IMR-90 (cell line): Measurements from ENCODE around the gene SDK1. TPM values are rescaled to one million over a fixed set of nuclear protein-coding genes. Genes with fewer than 3 reads are reported as not detected.
A peak's percentile ranks its signal among the peaks of the same experiment; 100 is the strongest.

Source experiments
- ATAC-seq: fragments of 200-7000 bp; cut with Tn5 transposase; 2 replicates; pipeline ENCODE4 v1.9.1; 2020; ENCODE audit warnings: low read depth, mild to moderate bottlenecking, moderate library complexity
- BruUV-seq: library from RNA; stranded (reverse); fragments of 400-500 nt; replicated peaks from 2 replicates; lab custom pipeline; 2021; lab: Mats Ljungman, UMichigan
- CTCF ChIA-PET: fragments of 300-600 bp; formaldehyde crosslinking; extraction: SDS; loops from one replicate; lab custom pipeline; 2021; ENCODE audit warnings: antibody characterized with exemption; lab: Yijun Ruan, JAX
- POLR2A ChIA-PET: fragments of 300-600 bp; sonication (Branson Sonifier 250); formaldehyde crosslinking; loops from one replicate; lab custom pipeline; 2022; ENCODE audit warnings: antibody characterized with exemption; ENCODE audit not compliant: unreplicated experiment; lab: Charles Lee
- DNase-seq: peaks from one replicate; pipeline ENCODE4 v3.0.0; 2013
- H2AFZ ChIP-seq: replicated peaks from 2 replicates; pipeline ENCODE3; 2013; ENCODE audit warnings: low read length, mild to moderate bottlenecking; ENCODE audit not compliant: poor library complexity
- H2AK5ac ChIP-seq: 2 replicates; pipeline ENCODE4 v1.6.1; 2013; ENCODE audit warnings: low read depth, low read length, inconsistent platforms
- H2AK9ac ChIP-seq: replicated peaks from 2 replicates; pipeline ENCODE3; 2013; ENCODE audit warnings: mild to moderate bottlenecking, low read depth, low read length, moderate library complexity; ENCODE audit not compliant: poor library complexity
- H2BK120ac ChIP-seq: 2 replicates; pipeline ENCODE4 v1.6.1; 2013; ENCODE audit warnings: low read depth, low read length, inconsistent platforms
- H2BK15ac ChIP-seq: 3 replicates; pipeline ENCODE4 v1.6.1; 2013; ENCODE audit warnings: low read depth, low read length, inconsistent platforms
- H2BK20ac ChIP-seq: 2 replicates; pipeline ENCODE4 v1.6.1; 2013; ENCODE audit warnings: low read depth, mild to moderate bottlenecking, inconsistent platforms, low read length, moderate library complexity
- H2BK5ac ChIP-seq: 2 replicates; pipeline ENCODE4 v1.6.1; 2013; ENCODE audit warnings: mild to moderate bottlenecking, low read depth, low read length, inconsistent platforms; ENCODE audit not compliant: poor library complexity, severe bottlenecking
- H3K14ac ChIP-seq: replicated peaks from 2 replicates; pipeline ENCODE4 v1.6.1; 2013; ENCODE audit warnings: low read depth, low read length, inconsistent platforms
- H3K18ac ChIP-seq: 2 replicates; pipeline ENCODE4 v1.6.1; 2013; ENCODE audit warnings: low read depth, low read length, control low read depth
- H3K23ac ChIP-seq: 2 replicates; pipeline ENCODE4 v1.6.1; 2013; ENCODE audit warnings: low read depth, low read length, inconsistent platforms
- H3K27ac ChIP-seq: 2 replicates; pipeline ENCODE4 v1.5.1; 2013; ENCODE audit warnings: mild to moderate bottlenecking, control low read depth, low read length; ENCODE audit not compliant: insufficient read depth
- H3K27me3 ChIP-seq: 2 replicates; pipeline ENCODE4 v1.6.1; 2013; ENCODE audit warnings: low read length; ENCODE audit not compliant: control insufficient read depth, insufficient read depth
- H3K36me3 ChIP-seq: 2 replicates; pipeline ENCODE4 v1.6.1; 2013; ENCODE audit warnings: low read length, mixed read lengths; ENCODE audit not compliant: control insufficient read depth, insufficient read depth
- H3K4ac ChIP-seq: 2 replicates; pipeline ENCODE4 v1.6.1; 2013; ENCODE audit warnings: low read depth, low read length, inconsistent platforms
- H3K4me1 ChIP-seq: 2 replicates; pipeline ENCODE4 v1.6.1; 2013; ENCODE audit warnings: low read length, mixed read lengths; ENCODE audit not compliant: control insufficient read depth, insufficient read depth
- H3K4me2 ChIP-seq: 2 replicates; pipeline ENCODE4 v1.6.1; 2013; ENCODE audit warnings: low read depth, mild to moderate bottlenecking, control low read depth, low read length, moderate library complexity
- H3K4me3 ChIP-seq: 2 replicates; pipeline ENCODE4 v1.5.1; 2013; ENCODE audit warnings: low read depth, mild to moderate bottlenecking, control low read depth, low read length, moderate library complexity; ENCODE audit not compliant: insufficient read depth
- H3K56ac ChIP-seq: 2 replicates; pipeline ENCODE4 v1.6.1; 2013; ENCODE audit warnings: low read length, inconsistent platforms; ENCODE audit not compliant: insufficient read depth; ENCODE audit errors: extremely low read depth
- H3K79me1 ChIP-seq, 2 experiments: 2 replicates each; pipeline ENCODE4 v1.6.1; 2013; ENCODE audit warnings: low read length in 2 of 2, inconsistent platforms in 1 of 2, low read depth in 1 of 2
- H3K9ac ChIP-seq: 2 replicates; pipeline ENCODE4 v1.6.1; 2013; ENCODE audit warnings: low read depth, low read length, control low read depth
- H3K9me1 ChIP-seq: 2 replicates; pipeline ENCODE4 v1.6.1; 2013; ENCODE audit warnings: low read length, inconsistent platforms; ENCODE audit not compliant: insufficient read depth
- H3K9me3 ChIP-seq: 2 replicates; pipeline ENCODE4 v1.6.1; 2013; ENCODE audit warnings: low read length; ENCODE audit not compliant: control insufficient read depth, insufficient read depth
- H4K20me1 ChIP-seq: 2 replicates; pipeline ENCODE4 v1.6.1; 2013; ENCODE audit warnings: low read length, inconsistent platforms; ENCODE audit not compliant: insufficient read depth
- H4K5ac ChIP-seq: 2 replicates; pipeline ENCODE4 v1.6.1; 2013; ENCODE audit warnings: mild to moderate bottlenecking, low read depth, low read length, control low read depth
- H4K8ac ChIP-seq, 2 experiments: 2 replicates each; pipeline ENCODE4 v1.6.1; 2013; ENCODE audit warnings: low read depth in 2 of 2, low read length in 2 of 2, control low read depth in 1 of 2, inconsistent platforms in 1 of 2
- H4K91ac ChIP-seq: 2 replicates; pipeline ENCODE4 v1.6.1; 2013; ENCODE audit warnings: low read depth, low read length, inconsistent platforms; ENCODE audit not compliant: insufficient read depth
- CHD1 ChIP-seq: IDR thresholded peaks from 2 replicates; pipeline ENCODE4 v1.6.1; 2012; ENCODE audit warnings: low read depth, low read length, improper control_type of control experiment
- RCOR1 ChIP-seq: IDR thresholded peaks from 2 replicates; pipeline ENCODE4 v1.6.1; 2012; ENCODE audit warnings: mild to moderate bottlenecking, low read length, improper control_type of control experiment; ENCODE audit not compliant: insufficient replicate concordance
- WGBS, 2 experiments: methylation state at CpG; one replicate each; pipeline versions ENCODE4 v1.1.5 to v1.1.7; 2013; ENCODE audit warnings: missing lambda C conversion rate in 2 of 2; ENCODE audit not compliant: insufficient read length in 1 of 2; ENCODE audit errors: extremely low coverage in 2 of 2; 5-methylcytosine and 5-hydroxymethylcytosine counted together
- dilution Hi-C: fragments of 300-500 bp; cut with HindIII; formaldehyde crosslinking; loops from one replicate; pipeline ENCODE4 v1.14.3; 2018; ENCODE audit warnings: low sequenced_read_pairs; ENCODE audit not compliant: unreplicated experiment
- in situ Hi-C: fragments of 300-500 bp; cut with MboI; formaldehyde crosslinking; loops from 3 replicates; pipeline ENCODE4 v1.14.3; 2019; ENCODE audit warnings: low sequenced_read_pairs, inconsistent platforms, mixed read lengths
- intact Hi-C: fragments of 100-400 bp; cut with micrococcal nuclease; formaldehyde crosslinking; loops from 2 replicates; pipeline ENCODE4 v1.10.0; 2022
- polyA plus RNA-seq, 3 experiments: library from polyadenylated mRNA; depleted of rRNA; stranded (reverse); fragments of >200 nt; gene quantifications; 2 replicates each; pipeline ENCODE4 v1.2.3, GENCODE V29; 2012; ENCODE audit warnings: low replicate concordance in 1 of 3
- total RNA-seq: library from RNA; depleted of rRNA; stranded (reverse); fragments of >200 nt; gene quantifications from 2 replicates; pipeline ENCODE4 v1.2.3, GENCODE V29; 2012

The SDK1 gene
- total and polyA plus RNA-seq, 2 of the 4 experiments (the other 2 are of a cell fraction) = 1.5 to 1.6 TPM

GRCh38 chr7:4079366-4079765 is 778.3 kb downstream of the SDK1 start:
- Histone ChIP-seq H4K8ac (no peak overlapping the region), H3K4me1 (no peaks in the 10 kb centered on the region), H3K4me2 (no peak overlapping the region), H3K56ac (no peak overlapping the region), H3K14ac (no peak overlapping the region), H4K20me1 (no peaks in the 10 kb centered on the region), H3K9me3 (peaks cover 13% of the 10 kb centered on the region), H4K91ac (no peak overlapping the region), H2BK15ac (no peak overlapping the region), H3K9me1 (no peaks in the 10 kb centered on the region), H4K5ac (no peak overlapping the region), H3K4me3 (no peak overlapping the region), H2AK9ac (peak overlapping the region; percentile 8), H3K79me1 (no peaks in the 10 kb centered on the region), H3K27me3 (no peaks in the 10 kb centered on the region), H2BK5ac (no peak overlapping the region), H3K18ac (no peak overlapping the region), H2AFZ (no peak overlapping the region), H2BK120ac (no peak overlapping the region), H3K36me3 (no peaks in the 10 kb centered on the region), H3K4ac (no peak overlapping the region), H3K9ac (no peak overlapping the region), H3K27ac (no peak overlapping the region), H2BK20ac (no peak overlapping the region), H2AK5ac (no peak overlapping the region), H3K23ac (no peak overlapping the region)
- BruUV-seq = no TSS peak
- ChIA-PET POLR2A (no interaction called here), CTCF (no interaction called here)
- in situ Hi-C loops (no loop called here), intact Hi-C loops (no loop called here), dilution Hi-C loops (no loop called here)
- TF ChIP-seq RCOR1 = no peak
- TF ChIP-seq CHD1 = no peak
- DNase-seq (no peak), ATAC-seq (no peak)
- no CpG with 5 or more reads among the region's 11 CpGs for WGBS, 2 experiments
